Neural progenitor cell (in vitro differentiated cells): Measurements from ENCODE around the gene CHMP5. TPM values are rescaled to one million over a fixed set of nuclear protein-coding genes. Genes with fewer than 3 reads are reported as not detected.

ENCODE experiments used
- DNase-seq: peaks from one replicate; pipeline ENCODE4 v3.0.0-alpha.2; 2016; ENCODE audit warnings: low spot score
- H2AFZ ChIP-seq: fragments of 200-600 bp; sonication (generic); replicated peaks from 2 replicates; pipeline ENCODE4 v1.6.1; 2016; ENCODE audit warnings: antibody characterized with exemption
- H3F3A ChIP-seq: fragments of 200-600 bp; sonication (generic); 2 replicates; pipeline ENCODE4 v1.6.1; 2016; ENCODE audit warnings: antibody characterized with exemption, low read depth
- H3K27ac ChIP-seq: fragments of 200-600 bp; sonication (generic); 2 replicates; pipeline ENCODE4 v1.5.1; 2016; ENCODE audit warnings: mild to moderate bottlenecking
- H3K27me3 ChIP-seq: fragments of 200-600 bp; sonication (generic); 2 replicates; pipeline ENCODE4 v1.6.1; 2016; ENCODE audit warnings: mild to moderate bottlenecking, moderate library complexity
- H3K36me3 ChIP-seq: fragments of 200-600 bp; sonication (generic); 2 replicates; pipeline ENCODE4 v1.5.1; 2016
- H3K4me1 ChIP-seq: fragments of 200-600 bp; sonication (generic); 2 replicates; pipeline ENCODE4 v1.6.1; 2016; ENCODE audit warnings: mixed run types
- H3K4me2 ChIP-seq: fragments of 200-600 bp; sonication (generic); 2 replicates; pipeline ENCODE4 v1.6.1; 2016
- H3K4me3 ChIP-seq: fragments of 200-600 bp; sonication (generic); 2 replicates; pipeline ENCODE4 v1.5.1; 2016
- H3K79me2 ChIP-seq: fragments of 200-600 bp; sonication (generic); 2 replicates; pipeline ENCODE4 v1.6.1; 2016; ENCODE audit warnings: low read depth
- H3K9ac ChIP-seq: fragments of 200-600 bp; sonication (generic); 2 replicates; pipeline ENCODE4 v1.6.1; 2016
- H3K9me3 ChIP-seq: fragments of 200-600 bp; sonication (generic); 2 replicates; pipeline ENCODE4 v1.5.1; 2016; ENCODE audit warnings: low read depth
- H4K20me1 ChIP-seq: fragments of 200-600 bp; sonication (generic); 2 replicates; pipeline ENCODE4 v1.6.1; 2016; ENCODE audit warnings: low read depth
- H3K27ac Mint-ChIP-seq: 3 replicates; pipeline ENCODE4 v1.8.0; 2021; ENCODE audit warnings: mixed read lengths
- H3K27me3 Mint-ChIP-seq: 2 replicates; pipeline ENCODE4 v1.8.0; 2022; ENCODE audit warnings: low read depth, mild to moderate bottlenecking, inconsistent platforms, moderate library complexity, mixed read lengths; ENCODE audit not compliant: insufficient read depth
- H3K36me3 Mint-ChIP-seq: 3 replicates; pipeline ENCODE4 v1.8.0; 2021; ENCODE audit warnings: mixed read lengths
- H3K4me1 Mint-ChIP-seq: 3 replicates; pipeline ENCODE4 v1.8.0; 2021; ENCODE audit warnings: mixed read lengths
- H3K4me3 Mint-ChIP-seq: 3 replicates; pipeline ENCODE4 v1.8.0; 2021; ENCODE audit warnings: mild to moderate bottlenecking, moderate library complexity, mixed read lengths
- H3K9me3 Mint-ChIP-seq: 3 replicates; pipeline ENCODE4 v1.8.0; 2020; ENCODE audit warnings: mixed read lengths
- CTCF ChIP-seq: fragments of 200-600 bp; sonication (generic); IDR thresholded peaks from 2 replicates; pipeline ENCODE4 v1.5.1; 2017; ENCODE audit warnings: antibody characterized with exemption, mild to moderate bottlenecking
- EZH2 ChIP-seq: fragments of 200-600 bp; sonication (generic); IDR thresholded peaks from 2 replicates; pipeline ENCODE4 v1.6.1; 2017; ENCODE audit warnings: antibody characterized with exemption, mild to moderate bottlenecking, moderate library complexity
- EZH2phosphoT487 ChIP-seq: fragments of 200-600 bp; sonication (generic); IDR thresholded peaks from 2 replicates; pipeline ENCODE4 v1.6.1; 2017; ENCODE audit warnings: antibody characterized with exemption
- total RNA-seq: library from RNA; depleted of rRNA; stranded (reverse); fragments of >200 nt; gene quantifications from 2 replicates; pipeline ENCODE4 v1.2.3, GENCODE V29; 2015; ENCODE audit warnings: low replicate concordance

CHMP5 gene
- total RNA-seq, 1 donor from 2014 or later, result 135 TPM

- peak within 1 kb of the TSS; percentile 91 for H3K4me2 ChIP-seq
- Mint-ChIP-seq H3K27me3 (peaks cover 5% of the 10 kb centered on the region), H3K36me3 (peaks cover 3% of the 10 kb centered on the region), H3K27ac (peak within 1 kb of the TSS; percentile 96), H3K4me1 (peaks cover 17% of the 10 kb centered on the region), H3K9me3 (no peaks in the 10 kb centered on the region), H3K4me3 (peak within 1 kb of the TSS; percentile 99)
- H3K36me3 ChIP-seq, result no peaks in the 10 kb centered on the region
- peak; percentile 98 for DNase-seq
- H3K4me1 ChIP-seq, result peaks cover 4% of the 10 kb centered on the region
- peak within 1 kb of the TSS; percentile 85 for H3K27ac ChIP-seq
- H2AFZ ChIP-seq, result peak within 1 kb of the TSS; percentile 99
- peak within 1 kb of the TSS; percentile 92 for H3K9ac ChIP-seq
- H3K4me3 ChIP-seq, result peak within 1 kb of the TSS; percentile 94
- H3K27me3 ChIP-seq, result no peaks in the 10 kb centered on the region
- TF ChIP-seq CTCF (no peak), EZH2phosphoT487 (no peak), EZH2 (no peak)
- no peaks in the 10 kb centered on the region for H4K20me1 ChIP-seq
- peaks cover 43% of the 10 kb centered on the region for H3K79me2 ChIP-seq
- peaks cover 13% of the 10 kb centered on the region for H3F3A ChIP-seq
- no peaks in the 10 kb centered on the region for H3K9me3 ChIP-seq
These were observed 25.6 kb downstream of the CHMP5 start, which contains the start of gene NFX1 for GRCh38 chr9:33290247-33291030. Gene NFX1 (plus strand): TSS chr9:33290516. CDS start chr9:33290573, 57 bp downstream.

- Mint-ChIP-seq H3K9me3 (no peaks in the 10 kb centered on the region), H3K36me3 (peaks cover 6% of the 10 kb centered on the region), H3K27me3 (peaks cover 5% of the 10 kb centered on the region), H3K4me1 (peaks cover 17% of the 10 kb centered on the region), H3K4me3 (peak overlapping the region; percentile 99), H3K27ac (peak overlapping the region; percentile 96)
- H3K4me2 ChIP-seq, result peak overlapping the region; percentile 91
- no peaks in the 10 kb centered on the region for H3K36me3 ChIP-seq
- H3F3A ChIP-seq, result peaks cover 13% of the 10 kb centered on the region
- TF ChIP-seq EZH2, result no peak
- TF ChIP-seq EZH2phosphoT487, result no peak
- peak overlapping the region; percentile 99 for H2AFZ ChIP-seq
- peaks cover 4% of the 10 kb centered on the region for H3K4me1 ChIP-seq
- H3K9me3 ChIP-seq, result no peaks in the 10 kb centered on the region
- no peaks in the 10 kb centered on the region for H3K27me3 ChIP-seq
- H4K20me1 ChIP-seq, result no peaks in the 10 kb centered on the region
- H3K79me2 ChIP-seq, result peaks cover 48% of the 10 kb centered on the region
- H3K4me3 ChIP-seq, result peak overlapping the region; percentile 94
- H3K27ac ChIP-seq, result no peak overlapping the region
- no peak for DNase-seq
- H3K9ac ChIP-seq, result peak overlapping the region; percentile 92
These were observed 26.2 kb downstream of the CHMP5 start for GRCh38 chr9:33291031-33291397.

GRCh38 chr9:33291901-33292300 is 27.1 kb downstream of the CHMP5 start:
- H3K36me3 Mint-ChIP-seq, result peaks cover 8% of the 10 kb centered on the region
- Histone ChIP-seq H3K9me3 (no peaks in the 10 kb centered on the region), H3K79me2 (peaks cover 54% of the 10 kb centered on the region), H3K4me2 (peak overlapping the region; percentile 91), H3K27me3 (no peaks in the 10 kb centered on the region), H3F3A (peaks cover 6% of the 10 kb centered on the region), H3K36me3 (no peaks in the 10 kb centered on the region), H3K27ac (no peak overlapping the region), H3K9ac (no peak overlapping the region), H3K4me1 (peaks cover 4% of the 10 kb centered on the region), H2AFZ (no peak overlapping the region), H4K20me1 (no peaks in the 10 kb centered on the region), H3K4me3 (no peak overlapping the region)
- peak overlapping the region; percentile 99 for H3K4me3 Mint-ChIP-seq
- TF ChIP-seq EZH2phosphoT487 (no peak), EZH2 (no peak), CTCF (no peak)
- no peak for DNase-seq
- H3K9me3 Mint-ChIP-seq, result no peaks in the 10 kb centered on the region
- H3K4me1 Mint-ChIP-seq, result peaks cover 17% of the 10 kb centered on the region
- peaks cover 5% of the 10 kb centered on the region for H3K27me3 Mint-ChIP-seq
- no peak overlapping the region for H3K27ac Mint-ChIP-seq

- no peaks in the 10 kb centered on the region for H3K9me3 ChIP-seq
- Mint-ChIP-seq H3K27me3 (peaks cover 5% of the 10 kb centered on the region), H3K36me3 (peaks cover 10% of the 10 kb centered on the region), H3K4me1 (peaks cover 17% of the 10 kb centered on the region), H3K27ac (no peak overlapping the region), H3K4me3 (no peak overlapping the region), H3K9me3 (no peaks in the 10 kb centered on the region)
- H3K27me3 ChIP-seq, result no peaks in the 10 kb centered on the region
- H3K9ac ChIP-seq, result peak overlapping the region; percentile 27
- H3K27ac ChIP-seq, result no peak overlapping the region
- no peak for DNase-seq
- H3F3A ChIP-seq, result no peaks in the 10 kb centered on the region
- H3K79me2 ChIP-seq, result peaks cover 68% of the 10 kb centered on the region
- H3K4me2 ChIP-seq, result no peak overlapping the region
- H3K36me3 ChIP-seq, result no peaks in the 10 kb centered on the region
- TF ChIP-seq EZH2 (no peak), EZH2phosphoT487 (no peak), CTCF (no peak)
- no peak overlapping the region for H2AFZ ChIP-seq
- H4K20me1 ChIP-seq, result peaks cover 6% of the 10 kb centered on the region
- H3K4me3 ChIP-seq, result no peak overlapping the region
- peaks cover 4% of the 10 kb centered on the region for H3K4me1 ChIP-seq
These were observed 28.9 kb downstream of the CHMP5 start for GRCh38 chr9:33293782-33294181.
